ENCODE results near the gene GNAT3. TPM values are rescaled to one million over a fixed set of nuclear protein-coding genes. Genes with fewer than 3 reads are reported as not detected.

Gene GNAT3
- 0.70 and 0.81 TPM in 2 replicates for total RNA-seq (ENCODE audit: low replicate concordance)
- long read RNA-seq, partial matches to known transcripts, result 0 of 2 reads
- long read RNA-seq, other reads (novel, unspliced or antisense), result 0 of 2 reads

GRCh38 chr7:80511964-80512363 is at the start of gene GNAT3:
GNAT3 (minus strand) TSS chr7:80512064; CDS start chr7:80511926, 138 bp downstream.
- no peaks in the 10 kb centered on the region for H3K9me3 Mint-ChIP-seq
- H3K27ac Mint-ChIP-seq, result no peak within 1 kb of the TSS
- H3K4me1 Mint-ChIP-seq (ENCODE audit: unreplicated experiment), result peaks cover 2% of the 10 kb centered on the region
- H3K4me3 Mint-ChIP-seq, result no peak within 1 kb of the TSS
- H3K27me3 Mint-ChIP-seq, result no peaks in the 10 kb centered on the region
- TF ChIP-seq, protein P1, sequence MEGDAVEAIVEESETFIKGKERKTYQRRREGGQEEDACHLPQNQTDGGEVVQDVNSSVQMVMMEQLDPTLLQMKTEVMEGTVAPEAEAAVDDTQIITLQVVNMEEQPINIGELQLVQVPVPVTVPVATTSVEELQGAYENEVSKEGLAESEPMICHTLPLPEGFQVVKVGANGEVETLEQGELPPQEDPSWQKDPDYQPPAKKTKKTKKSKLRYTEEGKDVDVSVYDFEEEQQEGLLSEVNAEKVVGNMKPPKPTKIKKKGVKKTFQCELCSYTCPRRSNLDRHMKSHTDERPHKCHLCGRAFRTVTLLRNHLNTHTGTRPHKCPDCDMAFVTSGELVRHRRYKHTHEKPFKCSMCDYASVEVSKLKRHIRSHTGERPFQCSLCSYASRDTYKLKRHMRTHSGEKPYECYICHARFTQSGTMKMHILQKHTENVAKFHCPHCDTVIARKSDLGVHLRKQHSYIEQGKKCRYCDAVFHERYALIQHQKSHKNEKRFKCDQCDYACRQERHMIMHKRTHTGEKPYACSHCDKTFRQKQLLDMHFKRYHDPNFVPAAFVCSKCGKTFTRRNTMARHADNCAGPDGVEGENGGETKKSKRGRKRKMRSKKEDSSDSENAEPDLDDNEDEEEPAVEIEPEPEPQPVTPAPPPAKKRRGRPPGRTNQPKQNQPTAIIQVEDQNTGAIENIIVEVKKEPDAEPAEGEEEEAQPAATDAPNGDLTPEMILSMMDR (conservative IDR thresholded peaks at IDR 0.05), result no peak
- H3K36me3 Mint-ChIP-seq, result no peaks in the 10 kb centered on the region
- DNase-seq (ENCODE audit: extremely low spot score, unreplicated experiment), result no peak

- no peak overlapping the region for H3K4me3 Mint-ChIP-seq
- H3K9me3 Mint-ChIP-seq, result peaks cover 8% of the 10 kb centered on the region
- DNase-seq (ENCODE audit: extremely low spot score, unreplicated experiment), result no peak
- TF ChIP-seq, protein P1 (conservative IDR thresholded peaks at IDR 0.05), result no peak
- no peaks in the 10 kb centered on the region for H3K4me1 Mint-ChIP-seq (ENCODE audit: unreplicated experiment)
- no peak overlapping the region for H3K27ac Mint-ChIP-seq
- H3K27me3 Mint-ChIP-seq, result no peaks in the 10 kb centered on the region
- no peaks in the 10 kb centered on the region for H3K36me3 Mint-ChIP-seq
Observed at GRCh38 chr7:80558116-80558515, 46.3 kb upstream of the GNAT3 start.

GRCh38 chr7:80552031-80552694 is 40.3 kb upstream of the GNAT3 start:
- H3K27ac Mint-ChIP-seq, result no peak overlapping the region
- no peak for DNase-seq (ENCODE audit: extremely low spot score, unreplicated experiment)
- TF ChIP-seq, protein P1 (conservative IDR thresholded peaks at IDR 0.05), result no peak
- H3K36me3 Mint-ChIP-seq, result no peaks in the 10 kb centered on the region
- H3K27me3 Mint-ChIP-seq, result no peaks in the 10 kb centered on the region
- no peaks in the 10 kb centered on the region for H3K4me1 Mint-ChIP-seq (ENCODE audit: unreplicated experiment)
- no peak overlapping the region for H3K4me3 Mint-ChIP-seq
- H3K9me3 Mint-ChIP-seq, result no peaks in the 10 kb centered on the region

DNA sequence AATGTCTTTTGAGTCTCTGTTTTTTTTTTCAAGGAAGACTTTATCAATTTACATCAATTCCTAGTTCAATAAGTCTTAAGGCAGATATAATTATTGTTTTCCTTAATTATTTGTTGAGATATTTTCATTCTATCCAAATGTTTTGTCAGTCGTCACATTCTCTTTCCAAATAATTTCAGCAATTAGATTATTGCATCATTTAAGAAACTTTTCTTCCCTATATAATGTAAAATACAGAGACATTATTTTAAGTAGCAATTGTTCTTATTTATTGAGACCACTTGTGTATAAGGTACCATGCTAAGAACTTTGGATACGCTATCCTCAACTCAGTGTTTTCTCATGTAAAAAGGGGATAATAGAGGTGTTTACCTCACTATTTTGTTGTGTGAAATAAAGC is 38.1 kb upstream of the GNAT3 start:
- H3K27ac Mint-ChIP-seq, result no peak overlapping the region
- no peaks in the 10 kb centered on the region for H3K36me3 Mint-ChIP-seq
- DNase-seq (ENCODE audit: extremely low spot score, unreplicated experiment), result no peak
- no peak overlapping the region for H3K4me3 Mint-ChIP-seq
- H3K4me1 Mint-ChIP-seq (ENCODE audit: unreplicated experiment), result no peaks in the 10 kb centered on the region
- TF ChIP-seq, protein P1 (conservative IDR thresholded peaks at IDR 0.05), result no peak
- no peaks in the 10 kb centered on the region for H3K27me3 Mint-ChIP-seq
- H3K9me3 Mint-ChIP-seq, result peaks cover 5% of the 10 kb centered on the region

- H3K4me3 Mint-ChIP-seq, result no peak overlapping the region
- H3K27me3 Mint-ChIP-seq, result no peaks in the 10 kb centered on the region
- no peak overlapping the region for H3K27ac Mint-ChIP-seq
- TF ChIP-seq, protein P1 (conservative IDR thresholded peaks at IDR 0.05), result no peak
- no peaks in the 10 kb centered on the region for H3K36me3 Mint-ChIP-seq
- peaks cover 5% of the 10 kb centered on the region for H3K9me3 Mint-ChIP-seq
- H3K4me1 Mint-ChIP-seq (ENCODE audit: unreplicated experiment), result no peaks in the 10 kb centered on the region
- DNase-seq (ENCODE audit: extremely low spot score, unreplicated experiment), result no peak
Observed at GRCh38 chr7:80548840-80549530, 37.1 kb upstream of the GNAT3 start.
